Measurements from ENCODE around the gene ALKBH4.
"Not testable (repeated sequence)": the region's sequence is repeated elsewhere in the genome, so short reads cannot be mapped to it uniquely, and the experiment has no call there.

The ALKBH4 gene

GRCh38 chr7:102426268-102427018 is 38.2 kb downstream of the ALKBH4 start:
- peak; percentile 84 to 85 for DNase-seq

- DNase-seq = peak; percentile 88 to 95
Observed at GRCh38 chr7:102425639-102426267, 38.9 kb downstream of the ALKBH4 start.

GRCh38 chr7:102424787-102425218 is 39.9 kb downstream of the ALKBH4 start:
- peak; percentile 73 to 81 for DNase-seq

- DNase-seq = peak in 1 of 2 donors; percentile 16
Observed at GRCh38 chr7:102424129-102424551, 40.5 kb downstream of the ALKBH4 start.

GRCh38 chr7:102421706-102422240 is 42.9 kb downstream of the ALKBH4 start:
- DNase-seq = no peak

GRCh38 chr7:102418592-102418991 is 46.1 kb downstream of the ALKBH4 start:
- no peak for DNase-seq

- no peak for DNase-seq
Observed at GRCh38 chr7:102417105-102417504, 47.6 kb downstream of the ALKBH4 start.

GRCh38 chr7:102416406-102416805 is 48.3 kb downstream of the ALKBH4 start:
- DNase-seq = no peak

- DNase-seq = no peak
Observed at GRCh38 chr7:102415685-102416225, 48.9 kb downstream of the ALKBH4 start.

GRCh38 chr7:102413611-102414010 is 51.1 kb downstream of the ALKBH4 start:
- no peak for DNase-seq

GRCh38 chr7:102413091-102413490 is 51.6 kb downstream of the ALKBH4 start:
- DNase-seq = no peak

GRCh38 chr7:102412548-102412947 is 52.1 kb downstream of the ALKBH4 start:
- DNase-seq = peak; percentile 59 to 61

- no peak for DNase-seq
Observed at GRCh38 chr7:102410918-102411317, 53.7 kb downstream of the ALKBH4 start.

- DNase-seq = no peak
Observed at GRCh38 chr7:102410123-102410522, 54.5 kb downstream of the ALKBH4 start.

- DNase-seq = no peak
Observed at GRCh38 chr7:102409340-102409739, 55.3 kb downstream of the ALKBH4 start.

- DNase-seq = not testable (repeated sequence)
Observed at GRCh38 chr7:102408530-102408929, 56.1 kb downstream of the ALKBH4 start.

GRCh38 chr7:102407910-102408309 is 56.8 kb downstream of the ALKBH4 start:
- no peak for DNase-seq

Measured in inflammatory macrophage (primary cell).